ENCODE measurements around the gene GALNT7.

GRCh38 chr4:173181848-173182247 lies 13.2 kb downstream of the GALNT7 start:
- TF ChIP-seq CTCF (IDR thresholded peaks at IDR 0.05; ENCODE audit: low read depth, low read length) = no peak
- TF ChIP-seq POLR2A (IDR thresholded peaks at IDR 0.05; ENCODE audit: extremely low read depth, insufficient read length) = no peak
- TF ChIP-seq MAX (IDR thresholded peaks at IDR 0.05; ENCODE audit: low read depth, low read length) = no peak
- TF ChIP-seq MYC (IDR thresholded peaks at IDR 0.05; ENCODE audit: low read depth, low read length) = no peak
